Spinal cord (tissue), 10 donors: ENCODE results near the gene FERD3L. TPM values are rescaled to one million over a fixed set of nuclear protein-coding genes. Genes with fewer than 3 reads are reported as not detected.

ENCODE experiments used
- DNase-seq, 6 donors: peaks; one replicate each; pipeline versions ENCODE4 v3.0.0 to v3.0.0-alpha.2; 2013 to 2015; ENCODE audit warnings: low spot score in 6 of 6, low read depth in 4 of 6
- H3K27ac ChIP-seq: one replicate; pipeline ENCODE4 v1.5.1; 2013; ENCODE audit warnings: low read depth, low read length, control low read depth
- H3K27me3 ChIP-seq: one replicate; pipeline ENCODE4 v1.6.1; 2013; ENCODE audit warnings: low read length; ENCODE audit not compliant: control insufficient read depth, insufficient read depth
- H3K36me3 ChIP-seq: one replicate; pipeline ENCODE4 v1.6.1; 2013; ENCODE audit warnings: low read length; ENCODE audit not compliant: control insufficient read depth, insufficient read depth
- H3K4me1 ChIP-seq: one replicate; pipeline ENCODE4 v1.6.1; 2013; ENCODE audit warnings: low read length; ENCODE audit not compliant: control insufficient read depth, insufficient read depth
- H3K4me3 ChIP-seq: one replicate; pipeline ENCODE4 v1.5.1; 2013; ENCODE audit warnings: low read depth, low read length, control low read depth
- H3K9me3 ChIP-seq: one replicate; pipeline ENCODE4 v1.6.1; 2013; ENCODE audit warnings: low read length; ENCODE audit not compliant: control insufficient read depth, insufficient read depth
- WGBS: methylation state at CpG from one replicate; pipeline ENCODE4 v1.1.5; 2013; ENCODE audit warnings: missing lambda C conversion rate; ENCODE audit not compliant: insufficient coverage; 5-methylcytosine and 5-hydroxymethylcytosine counted together
- polyA plus RNA-seq, 2 donors: library from polyadenylated mRNA; unstranded; fragments of 120-200 nt; gene quantifications; one replicate each; pipeline ENCODE4 v1.2.1, GENCODE V29; 2013; ENCODE audit not compliant: insufficient read length in 2 of 2
- total RNA-seq, 2 donors: library from RNA; depleted of rRNA in 1 of 2; stranded (reverse); fragments of 120-200 nt in 1 of 2; fragments of >200 nt in 1 of 2; gene quantifications; one replicate each; pipeline versions ENCODE4 v1.2.3 to v1.2.4, GENCODE V29; 2013 to 2014
- donor health status: healthy.

FERD3L gene
- total and polyA plus RNA-seq, 4 donors = 0.61 to 2.0 (median 0.89) TPM; not detected in 1

GRCh38 chr7:19110776-19111175 is 34.4 kb downstream of the FERD3L start:
- Histone ChIP-seq H3K27ac (no peak overlapping the region), H3K27me3 (peaks cover 100% of the 10 kb centered on the region), H3K9me3 (no peaks in the 10 kb centered on the region), H3K4me3 (no peak overlapping the region), H3K36me3 (no peaks in the 10 kb centered on the region), H3K4me1 (peaks cover 30% of the 10 kb centered on the region)
- WGBS = 0% methylated on average over 4 of the region's 6 CpGs
- DNase-seq = peak in 1 of 6 donors; percentile 15

- DNase-seq = peak in 3 of 6 donors; percentile 9 to 40 (median 37)
These were observed 35.0 kb downstream of the FERD3L start for GRCh38 chr7:19110026-19110730.

GRCh38 chr7:19109000-19109946 is 35.9 kb downstream of the FERD3L start:
- H3K36me3 ChIP-seq = no peaks in the 10 kb centered on the region
- peaks cover 30% of the 10 kb centered on the region for H3K4me1 ChIP-seq
- H3K27ac ChIP-seq = peak overlapping the region; percentile 79
- DNase-seq = peak in 4 of 6 donors; percentile 6 to 49 (median 20)
- 0% methylated on average over 6 of the region's 11 CpGs for WGBS
- H3K9me3 ChIP-seq = no peaks in the 10 kb centered on the region
- peaks cover 100% of the 10 kb centered on the region for H3K27me3 ChIP-seq
- H3K4me3 ChIP-seq = no peak overlapping the region

More at GRCh38 chr7:19110026-19110730, 35.0 kb downstream of the FERD3L start:
- Histone ChIP-seq H3K27me3 (peaks cover 100% of the 10 kb centered on the region), H3K36me3 (no peaks in the 10 kb centered on the region), H3K4me1 (peaks cover 30% of the 10 kb centered on the region), H3K9me3 (no peaks in the 10 kb centered on the region), H3K27ac (no peak overlapping the region), H3K4me3 (no peak overlapping the region)
- 15% methylated on average over 6 of the region's 11 CpGs for WGBS

- peak in 4 of 6 donors; percentile 33 to 77 (median 66) for DNase-seq
- Histone ChIP-seq H3K36me3 (no peaks in the 10 kb centered on the region), H3K9me3 (no peaks in the 10 kb centered on the region), H3K4me3 (peak overlapping the region; percentile 54), H3K4me1 (peaks cover 29% of the 10 kb centered on the region), H3K27me3 (peaks cover 93% of the 10 kb centered on the region), H3K27ac (peak overlapping the region; percentile 79)
- WGBS = 2% methylated on average over 30 of the region's 48 CpGs
These were observed 37.7 kb downstream of the FERD3L start for GRCh38 chr7:19107356-19108146.

GRCh38 chr7:19107081-19107355 is 38.2 kb downstream of the FERD3L start:
- peak in 1 of 6 donors; percentile 45 for DNase-seq
- Histone ChIP-seq H3K4me3 (peak overlapping the region; percentile 54), H3K27ac (peak overlapping the region; percentile 79), H3K4me1 (peaks cover 24% of the 10 kb centered on the region), H3K36me3 (no peaks in the 10 kb centered on the region), H3K9me3 (no peaks in the 10 kb centered on the region), H3K27me3 (peaks cover 92% of the 10 kb centered on the region)
- WGBS = 0% methylated on average over 4 of the region's 6 CpGs

- no peaks in the 10 kb centered on the region for H3K36me3 ChIP-seq
- peak in 3 of 6 donors; percentile 16 to 48 (median 33) for DNase-seq
- peak overlapping the region; percentile 54 for H3K4me3 ChIP-seq
- H3K27me3 ChIP-seq = peaks cover 91% of the 10 kb centered on the region
- peaks cover 24% of the 10 kb centered on the region for H3K4me1 ChIP-seq
- peak overlapping the region; percentile 79 for H3K27ac ChIP-seq
- no peaks in the 10 kb centered on the region for H3K9me3 ChIP-seq
- under 1% methylated on average over 49 of the region's 49 CpGs for WGBS
These were observed 38.8 kb downstream of the FERD3L start for GRCh38 chr7:19106241-19107080.

- peak in 2 of 6 donors; percentile 6 to 14 for DNase-seq
- H3K4me1 ChIP-seq = peaks cover 24% of the 10 kb centered on the region
- no peak overlapping the region for H3K27ac ChIP-seq
- no CpG with 5 or more reads among the region's 4 CpGs for WGBS
- no peaks in the 10 kb centered on the region for H3K9me3 ChIP-seq
- H3K4me3 ChIP-seq = no peak overlapping the region
- peaks cover 86% of the 10 kb centered on the region for H3K27me3 ChIP-seq
- no peaks in the 10 kb centered on the region for H3K36me3 ChIP-seq
These were observed 39.7 kb downstream of the FERD3L start for GRCh38 chr7:19105546-19105945.

GRCh38 chr7:19104811-19105210 is 40.4 kb downstream of the FERD3L start:
- Histone ChIP-seq H3K27me3 (peaks cover 79% of the 10 kb centered on the region), H3K36me3 (no peaks in the 10 kb centered on the region), H3K4me3 (no peak overlapping the region), H3K4me1 (peaks cover 24% of the 10 kb centered on the region), H3K9me3 (no peaks in the 10 kb centered on the region), H3K27ac (no peak overlapping the region)
- WGBS = 83% methylated on average over 1 of the region's 4 CpGs
- peak in 1 of 6 donors; percentile 4 for DNase-seq
